IPS-15b (cell line): ENCODE measurements around the gene AMBRA1.
A peak's percentile ranks its signal among the peaks of the same experiment; 100 is the strongest.
"Not testable (repeated sequence)": the region's sequence is repeated elsewhere in the genome, so short reads cannot be mapped to it uniquely, and the experiment has no call there.

Experiments
- H3K27me3 ChIP-seq: one replicate; pipeline ENCODE4 v1.6.1; 2013; ENCODE audit warnings: low read length; ENCODE audit not compliant: control insufficient read depth, insufficient read depth
- H3K36me3 ChIP-seq: one replicate; pipeline ENCODE4 v1.6.1; 2013; ENCODE audit warnings: low read length; ENCODE audit not compliant: control insufficient read depth, insufficient read depth
- H3K4me1 ChIP-seq: one replicate; pipeline ENCODE4 v1.6.1; 2013; ENCODE audit warnings: mild to moderate bottlenecking, low read length; ENCODE audit not compliant: control insufficient read depth, insufficient read depth
- H3K4me3 ChIP-seq: one replicate; pipeline ENCODE4 v1.5.1; 2013; ENCODE audit warnings: low read depth, low read length
- H3K9ac ChIP-seq: one replicate; pipeline ENCODE4 v1.6.1; 2013; ENCODE audit warnings: low read depth, mild to moderate bottlenecking, low read length
- H3K9me3 ChIP-seq: one replicate; pipeline ENCODE4 v1.6.1; 2013; ENCODE audit warnings: mild to moderate bottlenecking, low read length; ENCODE audit not compliant: control insufficient read depth, insufficient read depth

AMBRA1 gene

GRCh38 chr11:46382646-46383403, 211.0 kb downstream of the AMBRA1 start:
- H3K36me3 ChIP-seq: peaks cover 17% of the 10 kb centered on the region
- H3K4me1 ChIP-seq: peaks cover 9% of the 10 kb centered on the region
- H3K4me3 ChIP-seq: peak overlapping the region; percentile 80
- peaks cover 17% of the 10 kb centered on the region for H3K27me3 ChIP-seq
- H3K9me3 ChIP-seq: no peaks in the 10 kb centered on the region
- H3K9ac ChIP-seq: no peak overlapping the region

GRCh38 chr11:46381819-46382645, 211.8 kb downstream of the AMBRA1 start:
- H3K9ac ChIP-seq: peak overlapping the region; percentile 91

GRCh38 chr11:46381048-46381818, 212.6 kb downstream of the AMBRA1 start, which contains the start of gene MDK:
Gene MDK (plus strand): TSS chr11:46381669. CDS start chr11:46382058, 389 bp downstream.
- H3K36me3 ChIP-seq: peaks cover 25% of the 10 kb centered on the region
- H3K4me3 ChIP-seq: peak within 1 kb of the TSS; percentile 80
- H3K4me1 ChIP-seq: peaks cover 9% of the 10 kb centered on the region
- H3K9ac ChIP-seq: peak within 1 kb of the TSS; percentile 91
- no peaks in the 10 kb centered on the region for H3K9me3 ChIP-seq
- H3K27me3 ChIP-seq: peaks cover 2% of the 10 kb centered on the region

More at GRCh38 chr11:46381819-46382645, 211.8 kb downstream of the AMBRA1 start:
- H3K9me3 ChIP-seq: no peaks in the 10 kb centered on the region
- H3K4me3 ChIP-seq: peak overlapping the region; percentile 80
- peaks cover 9% of the 10 kb centered on the region for H3K4me1 ChIP-seq
- peaks cover 9% of the 10 kb centered on the region for H3K27me3 ChIP-seq
- H3K36me3 ChIP-seq: peaks cover 20% of the 10 kb centered on the region

GRCh38 chr11:46380340-46381047, 213.3 kb downstream of the AMBRA1 start:
- peak overlapping the region; percentile 76 for H3K9ac ChIP-seq
- peak overlapping the region; percentile 66 for H3K4me3 ChIP-seq
- no peaks in the 10 kb centered on the region for H3K27me3 ChIP-seq
- no peaks in the 10 kb centered on the region for H3K9me3 ChIP-seq
- H3K4me1 ChIP-seq: peaks cover 9% of the 10 kb centered on the region
- H3K36me3 ChIP-seq: peaks cover 32% of the 10 kb centered on the region

DNA sequence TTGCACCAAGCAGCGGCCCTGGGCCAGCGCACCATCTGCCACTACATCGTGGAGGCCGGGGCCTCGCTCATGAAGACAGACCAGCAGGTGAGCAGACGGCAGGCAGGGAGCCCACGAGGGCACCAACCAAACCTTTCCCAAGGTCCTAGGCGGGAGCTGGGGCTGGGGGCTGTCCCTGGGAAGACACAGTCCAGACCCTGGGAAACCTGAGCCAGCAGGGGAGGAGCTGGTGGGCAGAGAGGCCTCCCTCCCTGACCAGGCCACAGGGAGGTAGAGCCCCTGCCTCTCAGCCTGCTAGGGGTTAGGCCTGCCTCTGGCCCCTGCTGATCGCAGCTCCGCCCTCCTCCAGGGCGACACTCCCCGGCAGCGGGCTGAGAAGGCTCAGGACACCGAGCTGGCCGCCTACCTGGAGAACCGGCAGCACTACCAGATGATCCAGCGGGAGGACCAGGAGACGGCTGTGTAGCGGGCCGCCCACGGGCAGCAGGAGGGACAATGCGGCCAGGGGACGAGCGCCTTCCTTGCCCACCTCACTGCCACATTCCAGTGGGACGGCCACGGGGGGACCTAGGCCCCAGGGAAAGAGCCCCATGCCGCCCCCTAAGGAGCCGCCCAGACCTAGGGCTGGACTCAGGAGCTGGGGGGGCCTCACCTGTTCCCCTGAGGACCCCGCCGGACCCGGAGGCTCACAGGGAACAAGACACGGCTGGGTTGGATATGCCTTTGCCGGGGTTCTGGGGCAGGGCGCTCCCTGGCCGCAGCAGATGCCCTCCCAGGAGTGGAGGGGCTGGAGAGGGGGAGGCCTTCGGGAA, 214.1 kb downstream of the AMBRA1 start:
- H3K9ac ChIP-seq, H3K9me3 ChIP-seq, H3K27me3 ChIP-seq, H3K4me1 ChIP-seq: not testable (repeated sequence)
- Histone ChIP-seq H3K4me3 (peak overlapping the region; percentile 66), H3K36me3 (peaks cover 37% of the 10 kb centered on the region)

DNA sequence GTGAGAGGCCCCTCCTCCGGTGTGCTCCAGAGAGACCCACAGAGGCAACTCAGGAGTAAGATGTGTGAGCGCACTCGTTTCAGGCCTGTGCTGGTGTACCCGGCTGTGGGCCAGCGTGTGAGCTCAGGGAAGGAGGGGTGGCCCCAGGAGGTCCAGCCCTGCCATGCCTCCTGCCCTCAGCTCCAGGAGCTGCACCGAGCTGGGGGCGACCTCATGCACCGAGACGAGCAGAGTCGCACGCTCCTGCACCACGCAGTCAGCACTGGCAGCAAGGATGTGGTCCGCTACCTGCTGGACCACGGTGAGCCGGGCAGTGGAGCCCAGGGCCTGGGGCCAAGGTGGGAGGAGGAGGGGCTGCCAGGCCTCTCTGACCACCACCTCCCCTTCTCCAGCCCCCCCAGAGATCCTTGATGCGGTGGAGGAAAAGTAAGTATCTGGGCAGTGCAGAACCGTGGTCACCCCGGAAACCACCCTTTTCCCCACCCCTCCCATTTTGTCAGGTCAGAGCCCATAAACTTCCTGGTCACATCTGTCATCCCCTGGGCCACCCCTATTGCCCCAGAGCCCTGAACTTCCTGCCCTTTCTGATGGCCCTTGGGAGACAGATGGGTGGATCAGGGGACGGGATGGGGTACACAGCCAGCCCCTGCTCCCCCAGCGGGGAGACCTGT, 214.9 kb downstream of the AMBRA1 start:
- Histone ChIP-seq H3K9ac (no peak overlapping the region), H3K4me3 (peak overlapping the region; percentile 66), H3K4me1 (peaks cover 9% of the 10 kb centered on the region), H3K36me3 (peaks cover 45% of the 10 kb centered on the region), H3K9me3 (no peaks in the 10 kb centered on the region), H3K27me3 (no peaks in the 10 kb centered on the region)

DNA sequence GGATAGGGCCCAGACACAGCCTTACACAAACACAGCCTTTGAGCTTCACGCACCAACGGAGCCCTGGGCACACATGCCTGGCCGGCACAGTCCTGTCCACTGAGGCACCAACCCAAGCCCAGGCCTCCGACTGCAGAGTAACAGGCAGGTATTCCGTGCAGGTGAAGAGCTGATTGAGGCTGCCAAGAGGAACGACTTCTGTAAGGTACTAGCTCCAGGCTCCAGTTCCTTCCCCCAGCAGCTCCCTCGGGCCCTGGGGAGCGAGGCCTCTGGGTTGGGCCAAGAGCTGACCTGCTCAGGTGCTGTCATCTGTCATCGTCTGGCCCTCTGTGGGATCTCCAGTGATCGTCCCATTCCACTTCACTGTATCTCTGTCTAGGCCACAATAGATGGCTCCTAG, 215.5 kb downstream of the AMBRA1 start:
- no peak overlapping the region for H3K4me3 ChIP-seq
- H3K9me3 ChIP-seq: no peaks in the 10 kb centered on the region
- H3K36me3 ChIP-seq: peaks cover 48% of the 10 kb centered on the region
- peaks cover 8% of the 10 kb centered on the region for H3K4me1 ChIP-seq
- no peak overlapping the region for H3K9ac ChIP-seq
- H3K27me3 ChIP-seq: no peaks in the 10 kb centered on the region

GRCh38 chr11:46377831-46378230, 216.0 kb downstream of the AMBRA1 start:
- Histone ChIP-seq H3K9me3 (no peaks in the 10 kb centered on the region), H3K36me3 (peaks cover 48% of the 10 kb centered on the region), H3K4me1 (peaks cover 6% of the 10 kb centered on the region), H3K9ac (no peak overlapping the region), H3K27me3 (no peaks in the 10 kb centered on the region), H3K4me3 (no peak overlapping the region)

DNA sequence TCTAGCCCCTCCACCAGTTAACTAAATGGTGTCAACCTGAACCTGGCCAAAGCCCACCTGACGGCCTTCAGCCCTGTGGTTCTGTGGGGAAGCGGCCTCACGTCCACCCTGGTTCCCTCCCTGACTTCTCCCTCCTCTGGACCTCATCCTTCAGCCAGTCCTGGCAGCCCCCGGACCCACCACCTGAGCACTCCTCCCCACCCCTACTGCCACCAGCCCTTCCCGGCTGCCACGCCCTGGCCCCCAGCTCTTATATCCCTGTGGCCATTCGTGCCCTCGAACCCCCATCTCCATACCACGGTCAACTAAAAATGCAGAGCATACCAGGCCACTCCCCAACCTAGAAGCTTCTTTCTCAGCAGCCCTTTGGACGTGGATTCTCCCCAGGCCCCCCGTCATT, 216.5 kb downstream of the AMBRA1 start:
- Histone ChIP-seq H3K36me3 (peaks cover 51% of the 10 kb centered on the region), H3K9ac (no peak overlapping the region), H3K4me3 (no peak overlapping the region), H3K4me1 (peaks cover 3% of the 10 kb centered on the region), H3K9me3 (no peaks in the 10 kb centered on the region), H3K27me3 (no peaks in the 10 kb centered on the region)
